Activated CD4-positive, alpha-beta T cell treated with anti-CD3 and anti-CD28 coated beads, Interleukin-2, amount 50 U/mL, for 4 hours (primary cell): Measurements from ENCODE around the gene MPPED2.

ENCODE experiments used
- DNase-seq, 2 experiments: peaks; one replicate each; pipeline ENCODE4 v3.0.0-alpha.2; 2020

The MPPED2 gene

DNA sequence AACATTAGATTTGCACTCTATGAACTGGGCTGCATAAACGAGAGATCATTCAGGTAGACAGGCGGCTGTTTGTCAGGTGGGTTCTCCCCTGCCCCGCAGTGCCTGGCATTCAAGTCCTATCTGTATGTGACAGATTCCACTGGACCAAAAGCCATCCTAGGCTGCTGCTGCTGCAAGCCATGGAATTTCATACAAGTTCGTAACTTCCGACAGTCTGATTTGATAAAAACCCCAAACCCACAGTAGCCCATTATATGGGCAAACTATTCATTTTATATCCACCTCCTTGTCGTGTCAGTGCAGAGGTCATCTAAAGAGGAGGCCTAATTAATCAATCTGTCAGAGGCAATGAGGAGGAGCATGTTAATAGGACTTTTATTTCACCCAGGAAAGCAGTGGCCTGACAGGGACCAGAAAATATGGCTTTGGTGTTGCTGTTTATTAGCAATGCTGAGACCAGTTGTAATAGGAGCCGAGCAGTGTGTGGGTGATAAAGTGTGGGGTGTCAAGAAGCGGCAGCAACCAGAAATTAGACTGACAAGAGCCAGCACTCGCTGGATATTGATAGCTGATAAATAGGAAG lies 139.0 kb downstream of the MPPED2 start:
- no peak for DNase-seq

DNA sequence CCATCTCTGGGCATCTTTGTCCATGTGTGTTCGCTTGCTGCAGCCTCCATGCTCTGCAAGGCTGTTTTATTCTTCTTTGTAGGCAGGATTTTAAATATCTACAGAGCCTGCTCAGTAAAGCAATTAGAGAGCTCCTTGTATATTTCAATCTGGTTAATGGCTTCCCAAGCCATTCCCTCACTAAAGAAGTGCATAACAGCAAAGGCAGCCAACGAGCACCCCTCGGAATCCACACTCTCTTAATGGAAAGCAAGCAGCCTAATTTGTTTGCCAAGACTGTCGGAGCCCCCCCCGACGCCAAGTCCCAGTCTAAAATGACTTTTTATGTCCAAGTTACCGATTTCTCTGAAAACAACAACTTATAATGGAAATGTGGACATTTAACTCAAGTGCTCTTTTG lies 139.6 kb downstream of the MPPED2 start:
- DNase-seq = no peak

- DNase-seq = no peak
These were observed 141.1 kb downstream of the MPPED2 start for GRCh38 chr11:30445056-30445455.

DNA sequence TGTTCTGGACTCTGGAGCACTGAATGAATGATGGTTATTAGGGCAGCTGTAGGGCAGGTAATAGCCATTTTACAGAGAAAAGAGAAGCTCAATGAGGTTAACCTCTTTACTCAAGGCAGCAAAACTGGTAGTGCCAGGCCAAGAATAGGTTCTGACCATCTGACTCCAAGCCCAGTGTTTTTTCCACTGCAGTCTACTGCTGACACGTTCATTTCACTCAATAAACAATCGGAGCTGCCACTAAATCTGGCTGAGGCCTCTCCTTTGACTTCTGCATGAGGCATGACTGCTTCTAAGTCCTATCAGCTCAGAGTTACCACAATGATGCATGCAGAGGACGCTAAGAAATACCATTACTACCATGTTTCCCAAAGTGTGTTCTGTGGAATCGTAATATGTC lies 145.6 kb downstream of the MPPED2 start:
- DNase-seq = no peak

- DNase-seq = no peak
These were observed 149.4 kb downstream of the MPPED2 start for GRCh38 chr11:30436801-30437200.

- DNase-seq = no peak
These were observed 150.7 kb downstream of the MPPED2 start for GRCh38 chr11:30435488-30435887.

GRCh38 chr11:30434901-30435300 lies 151.3 kb downstream of the MPPED2 start:
- no peak for DNase-seq

DNA sequence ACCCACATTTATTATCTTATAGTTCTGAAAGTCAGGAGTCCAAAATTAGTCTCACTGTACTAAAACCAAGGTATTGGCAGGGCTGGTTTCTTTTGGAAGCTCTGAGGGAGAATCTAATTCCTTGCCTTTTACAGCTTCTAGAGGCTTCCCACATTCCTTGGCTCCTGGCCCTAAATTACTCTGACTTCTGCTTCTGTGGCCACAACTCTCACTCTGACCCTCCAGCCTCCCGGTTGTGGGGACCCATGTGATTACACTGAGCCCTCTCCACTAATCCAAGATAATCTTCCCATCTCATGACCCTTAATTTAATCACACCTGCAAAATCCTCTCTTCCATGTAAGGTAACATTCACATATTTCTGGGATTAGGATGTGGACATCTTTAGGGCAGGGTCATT lies 152.3 kb downstream of the MPPED2 start:
- DNase-seq = no peak

DNA sequence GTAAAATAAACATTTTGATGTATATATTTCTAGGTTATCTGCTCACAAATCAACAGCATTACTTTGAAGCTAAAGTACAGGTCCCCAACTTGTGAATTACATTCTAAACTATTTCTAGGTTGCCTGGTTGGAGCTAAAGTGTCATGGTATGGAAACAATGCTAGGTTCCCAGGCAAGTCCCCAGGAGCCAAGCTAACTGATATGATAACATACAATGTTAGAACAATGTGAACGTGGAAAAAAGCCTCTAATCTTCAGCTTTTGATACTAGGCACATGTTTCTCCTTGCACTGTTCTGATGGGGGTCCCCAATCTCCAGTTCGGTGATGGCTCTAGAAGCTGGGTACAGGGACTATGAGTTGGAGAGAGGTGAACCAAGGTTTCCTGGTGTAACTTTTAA lies 153.4 kb downstream of the MPPED2 start:
- DNase-seq = no peak

- DNase-seq = no peak
These were observed 154.0 kb downstream of the MPPED2 start for GRCh38 chr11:30432178-30432577.

- no peak for DNase-seq
These were observed 154.9 kb downstream of the MPPED2 start for GRCh38 chr11:30431127-30431814.

DNA sequence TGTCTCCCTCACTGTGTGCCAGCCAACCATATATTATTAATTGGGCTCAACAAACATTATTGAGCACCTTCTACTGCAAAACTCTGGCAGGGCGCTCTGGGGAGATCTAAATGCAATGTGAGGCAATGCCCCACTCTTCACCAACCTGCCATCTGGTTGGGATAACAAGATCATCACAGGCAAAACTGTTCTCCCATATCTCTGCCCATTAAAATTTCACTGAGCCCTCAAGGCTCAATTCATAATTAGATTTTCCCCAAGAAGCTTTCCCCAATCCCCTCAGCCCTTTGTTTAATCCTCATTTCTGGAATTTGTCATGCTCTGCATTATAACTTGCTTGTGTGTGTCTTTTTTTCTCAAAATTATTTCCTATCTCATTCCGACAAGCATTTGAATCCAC lies 156.6 kb downstream of the MPPED2 start:
- DNase-seq = no peak

GRCh38 chr11:30426781-30427180 lies 159.4 kb downstream of the MPPED2 start:
- DNase-seq = no peak

GRCh38 chr11:30424844-30425243 lies 161.3 kb downstream of the MPPED2 start:
- DNase-seq = no peak

DNA sequence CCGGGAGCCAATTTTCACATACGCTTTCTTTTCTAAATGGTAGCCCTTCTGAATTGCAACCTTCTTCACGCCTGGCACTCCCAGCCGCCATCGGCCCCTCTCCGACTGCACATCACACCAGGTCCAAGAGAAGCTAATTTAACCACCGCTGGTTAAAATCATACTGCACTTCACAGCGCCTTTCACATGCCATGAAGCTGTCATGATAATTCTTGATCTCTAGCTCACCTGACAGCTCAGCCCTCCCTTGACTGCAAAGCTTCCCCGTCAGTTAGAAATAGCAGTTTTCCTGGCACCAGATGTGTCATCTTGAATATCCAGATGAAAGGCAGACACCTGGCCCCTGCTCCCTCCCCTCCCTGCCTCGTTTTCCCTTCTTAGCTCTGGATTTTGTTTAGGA lies 161.8 kb downstream of the MPPED2 start:
- DNase-seq = no peak

GRCh38 chr11:30423886-30424285 lies 162.3 kb downstream of the MPPED2 start:
- no peak for DNase-seq

GRCh38 chr11:30423279-30423648 lies 162.9 kb downstream of the MPPED2 start:
- no peak for DNase-seq

DNA sequence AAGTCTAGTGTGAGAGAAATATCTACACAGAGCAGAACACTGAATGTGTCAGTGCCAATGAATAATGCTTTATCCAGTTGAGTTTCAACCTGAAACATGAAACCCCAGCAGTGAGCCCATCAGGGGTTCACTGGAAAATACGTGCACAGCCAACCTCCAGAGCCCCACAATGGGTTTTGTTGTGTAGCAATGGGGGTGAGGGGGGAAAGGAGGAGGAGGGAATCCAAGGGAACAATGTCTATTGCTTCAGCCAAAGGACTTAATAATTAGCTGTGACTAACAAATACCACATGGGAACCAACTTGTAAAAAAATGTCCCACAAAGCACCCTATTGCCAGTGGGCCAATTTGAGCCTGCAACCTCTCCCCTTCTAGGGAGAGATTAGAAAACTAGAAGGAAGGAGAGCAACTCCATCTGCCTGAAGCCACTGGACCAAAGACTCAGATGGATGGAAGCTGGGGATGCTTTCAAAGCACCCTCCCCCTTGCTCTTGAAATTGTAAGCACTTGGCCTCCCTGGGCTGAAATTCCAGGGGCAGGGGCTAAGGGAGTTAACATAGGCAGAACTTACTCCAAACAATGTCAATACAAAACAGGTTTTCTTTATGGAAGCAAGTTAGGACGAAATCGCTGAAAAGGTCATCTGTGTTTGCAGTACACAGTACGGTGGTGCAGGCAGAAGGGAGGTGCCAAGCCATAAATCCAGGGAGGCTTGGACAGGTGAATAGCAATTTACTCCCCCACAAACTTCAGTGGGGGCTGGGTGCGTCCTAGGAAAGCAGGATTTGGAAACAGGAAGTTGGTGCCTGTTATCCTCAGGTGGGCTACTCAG lies 163.5 kb downstream of the MPPED2 start:
- DNase-seq = no peak

GRCh38 chr11:30420233-30420787 lies 165.8 kb downstream of the MPPED2 start:
- no peak for DNase-seq

GRCh38 chr11:30414806-30415205 lies 171.3 kb downstream of the MPPED2 start:
- DNase-seq = no peak

- no peak for DNase-seq
These were observed 171.9 kb downstream of the MPPED2 start for GRCh38 chr11:30414244-30414643.

GRCh38 chr11:30412509-30412908 lies 173.6 kb downstream of the MPPED2 start:
- no peak for DNase-seq

DNA sequence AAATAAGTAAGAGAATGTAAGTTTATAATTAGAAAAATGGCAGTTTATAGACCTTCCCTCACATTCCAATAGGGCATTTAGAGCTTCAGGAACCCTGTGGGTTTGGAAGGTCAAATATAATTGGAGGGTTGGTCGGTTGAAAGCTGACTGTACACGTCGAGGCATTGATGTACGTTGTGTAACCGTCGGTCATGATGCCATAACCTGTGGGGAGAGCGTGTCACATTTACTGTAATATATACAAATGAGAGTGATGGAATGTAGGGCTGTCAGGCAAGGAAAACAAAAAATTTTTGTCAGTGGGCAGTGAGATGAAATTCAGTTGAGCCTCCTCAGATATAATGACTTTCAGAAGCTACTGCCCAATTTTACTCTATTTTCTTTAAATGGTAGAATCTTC lies 174.8 kb downstream of the MPPED2 start:
- DNase-seq = no peak
